H9 (cell line): ENCODE measurements around the gene LIF. TPM values are rescaled to one million over a fixed set of nuclear protein-coding genes. Genes with fewer than 3 reads are reported as not detected.

Source experiments
- DNase-seq: peaks from one replicate; pipeline ENCODE4 v3.0.0-alpha.2; 2017
- H2AFZ ChIP-seq: one replicate; pipeline ENCODE4 v1.6.1; 2013; ENCODE audit warnings: mild to moderate bottlenecking, low read length, control low read depth, moderate library complexity
- H2AK5ac ChIP-seq: 2 replicates; pipeline ENCODE4 v1.6.1; 2013; ENCODE audit warnings: low read length, control low read depth, mixed read lengths; ENCODE audit not compliant: insufficient read length
- H2BK120ac ChIP-seq: one replicate; pipeline ENCODE4 v1.6.1; 2013; ENCODE audit warnings: low read depth, mild to moderate bottlenecking, low read length, control low read depth, inconsistent platforms; ENCODE audit not compliant: poor library complexity, severe bottlenecking
- H2BK12ac ChIP-seq: 2 replicates; pipeline ENCODE4 v1.6.1; 2013; ENCODE audit warnings: low read length, control low read depth, mixed read lengths, low read depth; ENCODE audit not compliant: insufficient read length
- H2BK15ac ChIP-seq: 2 replicates; pipeline ENCODE4 v1.6.1; 2013; ENCODE audit warnings: low read depth, low read length, control low read depth
- H2BK20ac ChIP-seq: one replicate; pipeline ENCODE4 v1.6.1; 2013; ENCODE audit warnings: low read depth, mild to moderate bottlenecking, low read length, control low read depth, inconsistent platforms; ENCODE audit not compliant: poor library complexity, severe bottlenecking
- H2BK5ac ChIP-seq: 2 replicates; pipeline ENCODE4 v1.6.1; 2013; ENCODE audit warnings: low read length, control low read depth, mixed read lengths; ENCODE audit not compliant: insufficient read length
- H3K14ac ChIP-seq: 2 replicates; pipeline ENCODE4 v1.6.1; 2013; ENCODE audit warnings: low read length, control low read depth; ENCODE audit not compliant: insufficient read depth
- H3K18ac ChIP-seq: 2 replicates; pipeline ENCODE4 v1.6.1; 2013; ENCODE audit warnings: low read depth, mild to moderate bottlenecking, mixed read lengths, low read length, control low read depth; ENCODE audit not compliant: insufficient read length
- H3K23ac ChIP-seq: 2 replicates; pipeline ENCODE4 v1.6.1; 2013; ENCODE audit warnings: low read length, control low read depth, mixed read lengths, low read depth; ENCODE audit not compliant: insufficient read length
- H3K23me2 ChIP-seq: 2 replicates; pipeline ENCODE4 v1.6.1; 2013; ENCODE audit warnings: low read depth, mild to moderate bottlenecking, mixed read lengths, low read length, control low read depth; ENCODE audit not compliant: insufficient read length, poor library complexity, severe bottlenecking
- H3K27ac ChIP-seq: 2 replicates; pipeline ENCODE4 v1.5.1; 2013; ENCODE audit warnings: low read length, control low read depth, mixed read lengths, low read depth; ENCODE audit not compliant: insufficient read length
- H3K27me3 ChIP-seq: 2 replicates; pipeline ENCODE4 v1.6.1; 2013; ENCODE audit warnings: low read length, control low read depth, inconsistent platforms; ENCODE audit not compliant: insufficient read depth
- H3K4ac ChIP-seq: 2 replicates; pipeline ENCODE4 v1.6.1; 2013; ENCODE audit warnings: low read depth, mild to moderate bottlenecking, control low read depth, inconsistent platforms, low read length, moderate library complexity
- H3K4me1 ChIP-seq: 2 replicates; pipeline ENCODE4 v1.6.1; 2013; ENCODE audit warnings: low read length, control low read depth, inconsistent platforms; ENCODE audit not compliant: insufficient read depth
- H3K4me2 ChIP-seq: 2 replicates; pipeline ENCODE4 v1.6.1; 2013; ENCODE audit warnings: low read length, control low read depth, mixed read lengths; ENCODE audit not compliant: insufficient read length, insufficient read depth
- H3K56ac ChIP-seq: 2 replicates; pipeline ENCODE4 v1.6.1; 2013; ENCODE audit warnings: low read depth, mild to moderate bottlenecking, mixed read lengths, low read length, control low read depth; ENCODE audit not compliant: insufficient read length
- H3K79me1 ChIP-seq: 2 replicates; pipeline ENCODE4 v1.6.1; 2013; ENCODE audit warnings: low read depth, mild to moderate bottlenecking, moderate library complexity, low read length, control low read depth, inconsistent platforms; ENCODE audit not compliant: insufficient read depth, poor library complexity, severe bottlenecking
- H3K79me2 ChIP-seq: 2 replicates; pipeline ENCODE4 v1.6.1; 2013; ENCODE audit warnings: low read length, control low read depth, inconsistent platforms; ENCODE audit not compliant: insufficient read depth
- H3K9ac ChIP-seq: 2 replicates; pipeline ENCODE4 v1.6.1; 2013; ENCODE audit warnings: low read length, control low read depth, mixed read lengths; ENCODE audit not compliant: insufficient read length; ENCODE audit errors: extremely low read depth
- H3K9me3 ChIP-seq: one replicate; pipeline ENCODE4 v1.6.1; 2013; ENCODE audit warnings: low read depth, low read length, inconsistent platforms; ENCODE audit not compliant: control insufficient read depth
- H3T11ph ChIP-seq: one replicate; pipeline ENCODE4 v1.6.1; 2013; ENCODE audit warnings: mild to moderate bottlenecking, low read length, control low read depth, inconsistent platforms
- H4K20me1 ChIP-seq: one replicate; pipeline ENCODE4 v1.6.1; 2013; ENCODE audit not compliant: control insufficient read depth, insufficient read length, insufficient read depth
- H4K5ac ChIP-seq: 2 replicates; pipeline ENCODE4 v1.6.1; 2013; ENCODE audit warnings: low read depth, mild to moderate bottlenecking, mixed read lengths, low read length, control low read depth; ENCODE audit not compliant: insufficient read length
- H4K8ac ChIP-seq: replicated peaks from 2 replicates; pipeline ENCODE4 v1.6.1; 2013; ENCODE audit warnings: low read length, control low read depth, mixed read lengths, low read depth; ENCODE audit not compliant: insufficient read length
- H4K91ac ChIP-seq: 2 replicates; pipeline ENCODE4 v1.6.1; 2013; ENCODE audit warnings: low read depth, mild to moderate bottlenecking, moderate library complexity, mixed read lengths, low read length, control low read depth; ENCODE audit not compliant: insufficient read length
- H3K27ac Mint-ChIP-seq, 3 experiments: 2 replicates in 2 of 3; 3 replicates in 1 of 3; pipeline ENCODE4 v1.8.0; 2020 to 2021; ENCODE audit warnings: mixed read lengths in 3 of 3, mild to moderate bottlenecking in 1 of 3, moderate library complexity in 1 of 3
- H3K27me3 Mint-ChIP-seq: 2 replicates; pipeline ENCODE4 v1.8.0; 2021; ENCODE audit warnings: low read depth, mild to moderate bottlenecking, moderate library complexity, mixed read lengths
- H3K36me3 Mint-ChIP-seq, 3 experiments: 2 replicates in 2 of 3; 3 replicates in 1 of 3; pipeline ENCODE4 v1.8.0; 2020 to 2021; ENCODE audit warnings: low read depth in 3 of 3, mixed read lengths in 3 of 3; ENCODE audit not compliant: insufficient read depth in 1 of 3
- H3K4me1 Mint-ChIP-seq, 2 experiments: 2 replicates each; pipeline ENCODE4 v1.8.0; 2020; ENCODE audit warnings: mixed read lengths in 2 of 2
- H3K4me3 Mint-ChIP-seq, 2 experiments: 2 replicates in 1 of 2; 3 replicates in 1 of 2; pipeline ENCODE4 v1.8.0; 2020 to 2021; ENCODE audit warnings: mild to moderate bottlenecking in 2 of 2, mixed read lengths in 2 of 2, moderate library complexity in 1 of 2
- H3K9me3 Mint-ChIP-seq, 2 experiments: 2 replicates in 1 of 2; 3 replicates in 1 of 2; pipeline ENCODE4 v1.8.0; 2020; ENCODE audit warnings: mild to moderate bottlenecking in 2 of 2, mixed read lengths in 2 of 2, moderate library complexity in 1 of 2
- CTCF ChIP-seq: fragments of 200-600 bp; sonication (generic); conservative IDR thresholded peaks from 3 replicates; pipeline ENCODE4 v1.8.0; 2021; ENCODE audit warnings: antibody characterized with exemption, mild to moderate bottlenecking
- WGBS: extraction: QIAGEN DNeasy Blood & Tissue Kit; methylation state at CpG from one replicate; pipeline ENCODE4 v1.1.7; 2013; ENCODE audit warnings: missing lambda C conversion rate, low lambda C conversion rate, mixed read lengths; ENCODE audit not compliant: insufficient read length; ENCODE audit errors: extremely low coverage; 5-methylcytosine and 5-hydroxymethylcytosine counted together
- total RNA-seq: library from RNA; stranded (reverse); gene quantifications from 2 replicates; pipeline ENCODE4 v1.2.1, GENCODE V29; 2021

The LIF gene
- total RNA-seq, 1 experiment from 2014 or later: 6.1 TPM

DNA sequence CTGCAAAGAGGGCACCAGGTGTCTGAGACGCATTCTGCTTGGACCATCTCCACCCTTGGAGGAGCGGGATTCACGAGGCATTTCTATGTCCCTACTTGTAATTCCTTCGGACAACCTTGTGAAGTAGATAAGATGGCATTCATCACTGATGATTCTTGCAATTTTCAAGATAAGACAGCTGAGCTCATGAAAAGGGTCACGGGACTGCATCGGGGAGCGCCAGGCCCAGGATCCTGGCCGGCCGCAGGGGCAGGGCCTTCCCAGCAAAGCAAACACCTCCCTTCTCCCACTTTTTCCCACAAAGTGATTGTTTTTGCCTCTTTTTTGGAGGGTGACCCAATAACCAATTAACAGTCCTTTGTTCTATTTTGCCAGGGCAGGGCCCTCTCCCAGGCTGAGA, 8.4 kb downstream of the LIF start:
- Histone ChIP-seq H4K5ac (no peak overlapping the region), H3K23ac (no peak overlapping the region), H3K27ac (no peak overlapping the region), H3K9me3 (no peaks in the 10 kb centered on the region), H2BK120ac (no peak overlapping the region), H2BK20ac (no peak overlapping the region), H3K27me3 (no peaks in the 10 kb centered on the region), H3K9ac (no peak overlapping the region), H4K8ac (no peak overlapping the region), H3T11ph (no peak overlapping the region), H2BK12ac (no peak overlapping the region), H3K23me2 (no peaks in the 10 kb centered on the region), H3K4me2 (no peak overlapping the region), H3K79me2 (no peaks in the 10 kb centered on the region), H3K56ac (no peak overlapping the region), H2BK15ac (no peak overlapping the region), H3K14ac (no peak overlapping the region), H4K91ac (no peak overlapping the region), H4K20me1 (no peaks in the 10 kb centered on the region), H2AFZ (no peak overlapping the region), H2AK5ac (no peak overlapping the region), H3K79me1 (no peaks in the 10 kb centered on the region), H3K4me1 (peaks cover 12% of the 10 kb centered on the region), H2BK5ac (no peak overlapping the region), H3K18ac (no peak overlapping the region), H3K4ac (no peak overlapping the region)
- Mint-ChIP-seq H3K4me3 (no peak overlapping the region), H3K27ac (no peak overlapping the region; a peak in 1 of 7 replicates), H3K4me1 (peaks cover 47% of the 10 kb centered on the region in 2 experiments), H3K36me3 (peaks cover 0 to 14% (median 0%) of the 10 kb centered on the region in 3 experiments; a peak in 3 of 7 replicates), H3K9me3 (peaks cover 0 to 2% of the 10 kb centered on the region in 2 experiments; a peak in 1 of 5 replicates), H3K27me3 (peaks cover 11% of the 10 kb centered on the region)
- TF ChIP-seq CTCF: no peak
- no CpG with 5 or more reads among the region's 9 CpGs for WGBS
- no peak for DNase-seq
